ENCODE data around the gene S1PR4. TPM values are rescaled to one million over a fixed set of nuclear protein-coding genes. Genes with fewer than 3 reads are reported as not detected.
"Not testable (repeated sequence)": the region's sequence is repeated elsewhere in the genome, so short reads cannot be mapped to it uniquely, and the experiment has no call there.

S1PR4 gene
- total RNA-seq, 1 donor from 2014 or later, result 1.1 TPM

DNA sequence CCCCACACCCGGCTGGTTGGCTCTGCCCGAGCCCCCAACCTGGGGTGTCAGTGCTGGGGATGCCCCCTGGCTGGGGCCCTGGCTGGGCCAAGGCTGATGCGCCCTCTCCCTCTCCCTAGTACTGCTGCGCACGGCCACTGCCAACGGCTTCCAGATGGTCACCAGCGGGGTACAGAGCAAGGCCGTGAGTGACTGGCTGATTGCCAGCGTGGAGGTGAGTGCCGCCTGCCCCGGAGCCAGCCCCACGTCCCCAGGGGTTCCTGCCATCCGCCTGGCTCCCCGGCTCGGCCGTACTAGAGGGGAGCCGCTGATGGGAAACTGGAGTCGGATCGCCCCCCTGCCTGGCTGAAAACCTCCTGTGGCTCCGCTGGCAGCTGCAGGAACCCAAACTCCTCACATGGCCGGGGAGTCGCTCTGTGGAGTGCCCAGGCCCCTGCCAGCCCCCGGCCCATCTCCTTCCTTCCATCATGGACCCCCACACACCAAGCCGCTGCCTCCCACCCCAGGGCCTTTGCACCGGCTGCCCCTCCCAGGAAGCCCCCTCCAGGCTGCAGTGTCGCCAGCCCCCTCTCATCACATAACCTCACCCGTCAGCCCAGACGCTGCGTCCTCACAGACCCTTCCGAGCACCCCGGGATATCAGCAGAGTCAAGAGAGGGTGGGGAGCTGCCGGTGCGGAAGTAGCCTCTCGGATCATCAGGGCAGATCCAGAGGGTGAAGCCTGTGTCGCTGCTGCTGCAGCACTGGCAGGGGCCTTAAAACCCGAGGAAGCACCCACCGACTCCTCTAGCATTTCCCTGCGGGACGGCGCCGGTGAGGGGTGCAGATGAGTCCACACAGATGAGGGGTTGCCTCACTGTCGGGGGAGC is 17.7 kb downstream of the S1PR4 start:
- ATAC-seq, result no peak

GRCh38 chr19:3196933-3197205 is 18.3 kb downstream of the S1PR4 start:
- no peak for ATAC-seq

- ATAC-seq, result no peak
These were observed 20.5 kb downstream of the S1PR4 start for GRCh38 chr19:3198901-3199700.

DNA sequence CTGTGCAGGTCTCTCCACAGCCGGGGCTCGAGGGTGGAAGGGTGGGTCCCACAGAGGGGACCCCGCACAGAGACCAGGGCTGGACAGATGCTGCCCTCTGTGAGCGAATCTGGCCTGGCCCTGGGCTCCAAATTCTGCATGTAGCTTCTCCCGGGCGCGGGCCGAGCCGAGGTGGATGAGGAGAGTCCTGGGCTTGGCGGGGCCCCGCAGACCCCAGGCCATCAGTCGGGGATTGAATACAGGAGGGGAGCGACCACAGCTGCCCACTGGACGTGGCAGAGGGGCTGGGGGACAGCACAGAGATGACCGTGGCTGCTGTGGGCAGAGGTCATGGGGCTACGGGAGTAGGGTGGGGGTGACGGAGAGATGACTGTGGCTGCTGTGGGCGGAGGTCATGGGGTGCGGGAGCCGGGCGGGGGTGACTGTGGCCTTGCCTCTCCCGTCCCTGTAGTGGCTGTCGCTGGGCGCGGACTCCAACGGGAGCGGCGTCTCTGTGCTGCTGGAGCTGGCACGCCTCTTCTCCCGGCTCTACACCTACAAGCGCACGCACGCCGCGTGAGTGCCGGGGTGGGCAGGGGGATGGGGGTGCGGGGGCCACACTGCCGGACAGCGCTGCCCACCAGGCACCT is 22.6 kb downstream of the S1PR4 start:
- ATAC-seq, result no peak

GRCh38 chr19:3201911-3202310 is 23.3 kb downstream of the S1PR4 start:
- no peak for ATAC-seq

- ATAC-seq, result no peak
These were observed 23.8 kb downstream of the S1PR4 start for GRCh38 chr19:3202346-3202745.

DNA sequence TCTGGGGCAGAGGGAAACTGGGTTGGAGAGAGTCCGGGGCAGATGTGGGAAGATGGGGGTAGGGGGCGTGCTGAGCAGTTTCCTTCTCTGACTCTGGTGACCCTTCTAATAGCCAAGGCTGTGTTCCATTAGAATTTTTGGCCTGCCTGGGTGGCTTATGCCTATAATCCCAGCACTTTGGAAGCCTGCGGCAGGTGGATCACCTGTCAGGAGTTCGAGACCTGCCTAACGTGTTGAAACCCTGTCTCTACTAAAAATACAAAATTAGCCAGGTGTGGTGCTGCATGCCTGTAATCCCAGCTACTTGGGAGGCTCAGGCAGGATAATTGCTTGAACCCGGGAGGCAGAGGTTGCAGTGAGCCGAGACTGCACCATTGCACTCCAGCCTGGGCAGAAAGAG is 24.3 kb downstream of the S1PR4 start:
- ATAC-seq, result not testable (repeated sequence)

- no peak for ATAC-seq
These were observed 25.5 kb downstream of the S1PR4 start for GRCh38 chr19:3203805-3204645.

DNA sequence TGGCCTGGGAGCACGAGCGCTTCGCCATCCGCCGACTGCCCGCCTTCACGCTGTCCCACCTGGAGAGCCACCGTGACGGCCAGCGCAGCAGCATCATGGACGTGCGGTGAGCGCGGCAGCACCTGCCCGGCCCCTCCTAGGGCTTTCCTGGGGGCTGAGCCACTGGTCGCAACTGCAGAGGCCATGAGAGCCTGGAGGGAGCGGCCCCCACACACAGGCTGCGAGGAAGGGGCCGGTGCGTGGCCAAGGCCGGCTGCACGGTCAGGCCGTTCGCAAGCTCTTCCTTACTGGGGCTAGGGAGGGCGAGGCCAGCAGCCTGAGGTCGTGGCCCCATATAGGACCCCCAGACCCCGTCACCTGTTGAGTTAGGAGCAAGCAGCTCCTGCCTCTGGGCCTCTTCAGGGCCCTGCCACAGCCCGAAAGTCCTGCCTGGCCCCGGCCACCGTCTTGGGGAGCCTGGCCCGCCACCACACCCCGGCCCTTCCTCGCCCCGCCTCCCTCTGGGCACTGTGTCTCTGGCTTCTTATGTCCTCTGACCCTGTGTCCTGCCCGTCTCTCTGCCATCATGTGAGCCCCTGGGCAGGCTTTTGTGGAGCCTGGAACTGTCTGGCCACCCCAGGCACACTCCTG is 26.2 kb downstream of the S1PR4 start:
- no peak for ATAC-seq

DNA sequence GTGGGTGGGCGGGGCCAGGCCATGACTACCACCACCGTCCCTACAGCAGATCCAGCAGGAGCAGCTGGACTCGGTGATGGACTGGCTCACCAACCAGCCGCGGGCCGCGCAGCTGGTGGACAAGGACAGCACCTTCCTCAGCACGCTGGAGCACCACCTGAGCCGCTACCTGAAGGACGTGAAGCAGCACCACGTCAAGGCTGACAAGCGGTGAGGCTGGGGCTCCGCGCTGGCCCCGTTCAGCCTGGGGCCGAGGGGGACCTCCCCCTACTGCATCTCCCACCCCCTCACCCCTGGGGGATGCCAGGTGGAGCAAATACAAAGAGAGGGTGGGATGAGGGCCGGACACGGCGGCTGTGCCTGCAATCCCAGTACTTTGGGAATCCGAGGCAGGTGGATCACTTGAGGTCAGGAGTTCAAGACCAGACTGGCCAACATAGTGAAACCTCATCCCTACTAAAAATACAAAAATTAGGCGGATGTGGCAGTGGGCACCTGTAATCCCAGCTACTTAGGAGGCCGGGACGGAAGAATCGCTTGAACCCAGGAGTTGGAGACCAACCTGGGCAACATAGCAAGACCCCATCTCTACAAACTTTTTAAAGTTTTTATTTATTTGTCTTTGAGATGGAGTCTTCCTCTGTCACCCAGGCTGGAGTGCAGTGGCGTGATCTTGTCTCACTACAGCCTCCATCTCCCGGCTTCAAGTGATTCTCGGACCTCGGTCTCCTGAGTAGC is 27.8 kb downstream of the S1PR4 start:
- no peak for ATAC-seq

DNA sequence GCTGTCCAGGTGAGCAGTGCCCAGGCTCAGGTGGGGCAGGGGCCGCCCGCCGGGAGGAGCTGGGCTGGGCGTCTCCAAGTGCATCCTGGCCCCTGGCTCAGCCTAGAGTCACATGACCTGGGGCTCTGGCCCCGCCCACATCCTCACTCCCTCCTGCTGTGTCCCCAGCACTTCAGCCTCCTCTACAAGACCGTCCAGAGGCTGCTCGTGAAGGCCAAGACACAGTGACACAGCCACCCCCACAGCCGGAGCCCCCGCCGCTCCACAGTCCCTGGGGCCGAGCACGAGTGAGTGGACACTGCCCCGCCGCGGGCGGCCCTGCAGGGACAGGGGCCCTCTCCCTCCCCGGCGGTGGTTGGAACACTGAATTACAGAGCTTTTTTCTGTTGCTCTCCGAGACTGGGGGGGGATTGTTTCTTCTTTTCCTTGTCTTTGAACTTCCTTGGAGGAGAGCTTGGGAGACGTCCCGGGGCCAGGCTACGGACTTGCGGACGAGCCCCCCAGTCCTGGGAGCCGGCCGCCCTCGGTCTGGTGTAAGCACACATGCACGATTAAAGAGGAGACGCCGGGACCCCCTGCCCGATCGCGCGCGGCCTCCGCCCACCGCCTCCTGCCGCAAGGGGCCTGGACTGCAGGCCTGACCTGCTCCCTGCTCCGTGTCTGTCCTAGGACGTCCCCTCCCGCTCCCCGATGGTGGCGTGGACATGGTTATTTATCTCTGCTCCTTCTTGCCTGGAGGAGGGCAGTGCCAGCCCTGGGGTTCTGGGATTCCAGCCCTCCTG is 29.1 kb downstream of the S1PR4 start:
- no peak for ATAC-seq

GRCh38 chr19:3208317-3209207 is 30.0 kb downstream of the S1PR4 start:
- no peak for ATAC-seq

- ATAC-seq, result peak; percentile 65
These were observed 31.9 kb downstream of the S1PR4 start for GRCh38 chr19:3210347-3211017.

GRCh38 chr19:3211191-3211590 is 32.6 kb downstream of the S1PR4 start:
- ATAC-seq, result peak; percentile 11

DNA sequence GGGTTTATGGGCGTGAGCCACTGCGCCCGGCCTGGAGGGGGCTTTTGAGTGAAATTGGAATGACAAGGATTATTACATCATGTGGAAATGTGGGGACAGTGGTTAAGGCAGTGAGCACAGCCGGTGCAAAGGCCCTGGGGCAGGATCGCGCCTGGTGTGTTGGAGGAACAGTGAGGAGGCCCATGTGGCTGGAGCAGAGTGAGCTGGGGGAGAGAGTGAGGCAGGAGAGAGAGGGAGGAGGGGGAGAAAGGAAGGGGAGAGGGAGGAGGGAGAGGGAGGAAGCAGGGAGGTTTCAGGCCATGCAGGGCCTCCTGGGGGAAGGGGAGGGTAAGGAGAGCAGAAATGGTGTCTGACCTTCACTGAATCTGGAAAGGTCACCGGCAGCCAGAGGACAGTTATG is 34.6 kb downstream of the S1PR4 start:
- ATAC-seq, result no peak

DNA sequence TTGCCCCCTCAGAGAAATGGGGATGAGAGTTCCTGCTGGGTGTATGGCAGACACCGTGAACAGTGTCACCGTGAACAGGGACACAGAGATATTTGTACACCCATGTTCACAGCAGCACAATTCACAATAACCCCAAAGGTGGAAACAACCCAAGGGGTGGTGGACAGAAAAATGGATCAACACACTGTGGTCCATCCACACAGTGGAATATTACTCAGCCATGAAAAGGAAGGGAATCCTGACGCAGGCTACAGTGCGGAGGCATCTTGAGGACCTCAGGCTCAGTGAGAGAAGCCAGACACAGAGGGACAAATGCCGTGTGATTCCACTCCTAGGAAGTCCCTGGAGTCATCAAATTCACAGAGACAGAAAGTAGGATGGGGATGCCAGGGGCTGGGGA is 38.3 kb downstream of the S1PR4 start:
- no peak for ATAC-seq

DNA sequence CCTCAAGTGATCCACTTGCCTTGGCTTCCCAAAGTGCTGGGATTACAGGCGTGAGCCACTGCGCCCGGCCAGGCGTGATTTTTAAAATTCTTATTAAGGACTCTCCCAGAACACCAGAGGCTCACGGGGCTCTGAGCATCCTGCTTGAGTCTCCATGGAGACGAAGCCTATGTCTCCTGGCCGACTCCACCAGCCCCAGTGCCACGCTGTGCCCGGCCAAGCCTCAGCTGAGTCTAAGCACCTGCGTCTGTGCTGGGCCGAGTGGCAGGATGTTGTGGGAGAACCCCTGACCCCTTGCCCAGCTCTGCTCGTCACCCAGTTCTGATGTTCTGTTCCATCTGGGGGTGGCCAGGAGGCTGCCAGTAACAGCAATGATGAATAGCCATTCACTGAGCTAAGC is 42.0 kb downstream of the S1PR4 start:
- peak; percentile 18 for ATAC-seq

DNA sequence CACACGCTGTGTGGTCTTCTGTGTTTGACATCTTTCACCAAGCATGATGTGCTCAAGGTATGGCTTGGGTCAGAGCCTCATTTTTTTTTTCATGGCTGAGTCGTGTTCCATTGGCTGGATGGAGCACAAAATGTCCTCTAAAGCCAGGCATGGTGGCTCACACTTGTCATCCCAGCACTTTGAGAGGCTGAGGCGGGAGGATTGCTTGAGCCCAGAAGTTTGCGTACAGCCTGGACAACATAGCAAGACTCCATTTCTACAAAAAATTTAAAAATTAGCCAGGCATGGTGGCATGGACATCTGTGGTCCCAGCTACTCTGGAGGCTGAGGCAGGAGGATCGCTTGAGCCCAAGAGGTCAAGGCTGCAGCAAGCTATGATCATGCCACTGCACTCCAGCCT is 43.0 kb downstream of the S1PR4 start:
- not testable (repeated sequence) for ATAC-seq

- ATAC-seq, result no peak
These were observed 44.1 kb downstream of the S1PR4 start for GRCh38 chr19:3222709-3223108.
